ENCODE data around the gene CAPN9. TPM values are rescaled to one million over a fixed set of nuclear protein-coding genes. Genes with fewer than 3 reads are reported as not detected.

CAPN9 gene
- total RNA-seq, 1 donor from 2014 or later, result not detected

- no peak overlapping the region for H3K27ac Mint-ChIP-seq (ENCODE audit: unreplicated experiment)
- DNase-seq (ENCODE audit: low spot score), result no peak
- TF ChIP-seq, protein P1, sequence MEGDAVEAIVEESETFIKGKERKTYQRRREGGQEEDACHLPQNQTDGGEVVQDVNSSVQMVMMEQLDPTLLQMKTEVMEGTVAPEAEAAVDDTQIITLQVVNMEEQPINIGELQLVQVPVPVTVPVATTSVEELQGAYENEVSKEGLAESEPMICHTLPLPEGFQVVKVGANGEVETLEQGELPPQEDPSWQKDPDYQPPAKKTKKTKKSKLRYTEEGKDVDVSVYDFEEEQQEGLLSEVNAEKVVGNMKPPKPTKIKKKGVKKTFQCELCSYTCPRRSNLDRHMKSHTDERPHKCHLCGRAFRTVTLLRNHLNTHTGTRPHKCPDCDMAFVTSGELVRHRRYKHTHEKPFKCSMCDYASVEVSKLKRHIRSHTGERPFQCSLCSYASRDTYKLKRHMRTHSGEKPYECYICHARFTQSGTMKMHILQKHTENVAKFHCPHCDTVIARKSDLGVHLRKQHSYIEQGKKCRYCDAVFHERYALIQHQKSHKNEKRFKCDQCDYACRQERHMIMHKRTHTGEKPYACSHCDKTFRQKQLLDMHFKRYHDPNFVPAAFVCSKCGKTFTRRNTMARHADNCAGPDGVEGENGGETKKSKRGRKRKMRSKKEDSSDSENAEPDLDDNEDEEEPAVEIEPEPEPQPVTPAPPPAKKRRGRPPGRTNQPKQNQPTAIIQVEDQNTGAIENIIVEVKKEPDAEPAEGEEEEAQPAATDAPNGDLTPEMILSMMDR (IDR thresholded peaks at IDR 0.05), result no peak
- no peaks in the 10 kb centered on the region for H3K36me3 Mint-ChIP-seq (ENCODE audit: low read depth)
- H3K27me3 Mint-ChIP-seq (ENCODE audit: low read depth), result no peaks in the 10 kb centered on the region
- no peak overlapping the region for H3K4me3 Mint-ChIP-seq (ENCODE audit: unreplicated experiment)
- H3K4me1 Mint-ChIP-seq (ENCODE audit: low read depth), result peaks cover 34% of the 10 kb centered on the region
- no peaks in the 10 kb centered on the region for H3K9me3 Mint-ChIP-seq (ENCODE audit: low read depth)
Measured at GRCh38 chr1:230750576-230750975, 3.4 kb downstream of the CAPN9 start.

- H3K27ac Mint-ChIP-seq (ENCODE audit: unreplicated experiment), result no peak overlapping the region
- no peak for DNase-seq (ENCODE audit: low spot score)
- peaks cover 34% of the 10 kb centered on the region for H3K4me1 Mint-ChIP-seq (ENCODE audit: low read depth)
- TF ChIP-seq, protein P1 (IDR thresholded peaks at IDR 0.05), result no peak
- no peaks in the 10 kb centered on the region for H3K9me3 Mint-ChIP-seq (ENCODE audit: low read depth)
- no peaks in the 10 kb centered on the region for H3K27me3 Mint-ChIP-seq (ENCODE audit: low read depth)
- no peak overlapping the region for H3K4me3 Mint-ChIP-seq (ENCODE audit: unreplicated experiment)
- no peaks in the 10 kb centered on the region for H3K36me3 Mint-ChIP-seq (ENCODE audit: low read depth)
Measured at GRCh38 chr1:230750986-230751625, 3.9 kb downstream of the CAPN9 start.

GRCh38 chr1:230752407-230752806 is 5.2 kb downstream of the CAPN9 start:
- no peak overlapping the region for H3K27ac Mint-ChIP-seq (ENCODE audit: unreplicated experiment)
- TF ChIP-seq, protein P1 (IDR thresholded peaks at IDR 0.05), result no peak
- no peaks in the 10 kb centered on the region for H3K9me3 Mint-ChIP-seq (ENCODE audit: low read depth)
- H3K4me1 Mint-ChIP-seq (ENCODE audit: low read depth), result peaks cover 24% of the 10 kb centered on the region
- H3K27me3 Mint-ChIP-seq (ENCODE audit: low read depth), result no peaks in the 10 kb centered on the region
- no peak for DNase-seq (ENCODE audit: low spot score)
- no peaks in the 10 kb centered on the region for H3K36me3 Mint-ChIP-seq (ENCODE audit: low read depth)
- no peak overlapping the region for H3K4me3 Mint-ChIP-seq (ENCODE audit: unreplicated experiment)

DNA sequence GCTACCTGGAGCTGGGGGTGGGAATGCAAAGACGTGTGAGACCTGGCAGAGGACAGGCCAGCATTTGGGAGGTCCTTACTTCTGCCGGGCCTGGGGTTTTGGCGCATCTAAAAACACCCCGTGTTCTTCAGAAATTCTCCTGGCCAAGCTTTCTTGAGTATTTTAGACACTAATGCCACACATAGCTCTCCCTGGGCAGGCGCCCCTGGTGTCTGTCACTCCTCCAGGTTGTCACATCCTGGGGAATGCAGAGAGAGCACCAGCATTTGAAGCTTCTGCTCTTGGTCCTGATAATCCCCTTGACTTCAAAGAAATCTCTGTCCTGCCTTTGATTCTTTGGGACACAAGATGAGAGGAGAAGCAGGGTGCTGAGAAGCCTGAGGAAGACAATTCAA is 6.0 kb downstream of the CAPN9 start:
- H3K27me3 Mint-ChIP-seq (ENCODE audit: low read depth), result no peaks in the 10 kb centered on the region
- no peaks in the 10 kb centered on the region for H3K9me3 Mint-ChIP-seq (ENCODE audit: low read depth)
- no peak overlapping the region for H3K27ac Mint-ChIP-seq (ENCODE audit: unreplicated experiment)
- TF ChIP-seq, protein P1 (IDR thresholded peaks at IDR 0.05), result no peak
- H3K4me1 Mint-ChIP-seq (ENCODE audit: low read depth), result peaks cover 24% of the 10 kb centered on the region
- DNase-seq (ENCODE audit: low spot score), result no peak
- H3K4me3 Mint-ChIP-seq (ENCODE audit: unreplicated experiment), result no peak overlapping the region
- H3K36me3 Mint-ChIP-seq (ENCODE audit: low read depth), result no peaks in the 10 kb centered on the region

- TF ChIP-seq, protein P1 (IDR thresholded peaks at IDR 0.05), result no peak
- no peaks in the 10 kb centered on the region for H3K27me3 Mint-ChIP-seq (ENCODE audit: low read depth)
- H3K9me3 Mint-ChIP-seq (ENCODE audit: low read depth), result no peaks in the 10 kb centered on the region
- H3K27ac Mint-ChIP-seq (ENCODE audit: unreplicated experiment), result no peak overlapping the region
- no peaks in the 10 kb centered on the region for H3K36me3 Mint-ChIP-seq (ENCODE audit: low read depth)
- no peak overlapping the region for H3K4me3 Mint-ChIP-seq (ENCODE audit: unreplicated experiment)
- H3K4me1 Mint-ChIP-seq (ENCODE audit: low read depth), result peaks cover 24% of the 10 kb centered on the region
- no peak for DNase-seq (ENCODE audit: low spot score)
Measured at GRCh38 chr1:230753586-230754251, 6.5 kb downstream of the CAPN9 start.
